Stimulated activated CD8-positive, alpha-beta memory T cell treated with anti-CD3 and anti-CD28 coated beads, Interleukin-7, amount 100 ng/mL, for 4 hours (primary cell): ENCODE data around the gene CCR7.
"Not testable (repeated sequence)": the region's sequence is repeated elsewhere in the genome, so short reads cannot be mapped to it uniquely, and the experiment has no call there.

ENCODE experiments used
- DNase-seq, 2 donors: peaks; one replicate each; pipeline ENCODE4 v3.0.0-alpha.2; 2020; ENCODE audit warnings: low read depth in 2 of 2

The CCR7 gene

DNA sequence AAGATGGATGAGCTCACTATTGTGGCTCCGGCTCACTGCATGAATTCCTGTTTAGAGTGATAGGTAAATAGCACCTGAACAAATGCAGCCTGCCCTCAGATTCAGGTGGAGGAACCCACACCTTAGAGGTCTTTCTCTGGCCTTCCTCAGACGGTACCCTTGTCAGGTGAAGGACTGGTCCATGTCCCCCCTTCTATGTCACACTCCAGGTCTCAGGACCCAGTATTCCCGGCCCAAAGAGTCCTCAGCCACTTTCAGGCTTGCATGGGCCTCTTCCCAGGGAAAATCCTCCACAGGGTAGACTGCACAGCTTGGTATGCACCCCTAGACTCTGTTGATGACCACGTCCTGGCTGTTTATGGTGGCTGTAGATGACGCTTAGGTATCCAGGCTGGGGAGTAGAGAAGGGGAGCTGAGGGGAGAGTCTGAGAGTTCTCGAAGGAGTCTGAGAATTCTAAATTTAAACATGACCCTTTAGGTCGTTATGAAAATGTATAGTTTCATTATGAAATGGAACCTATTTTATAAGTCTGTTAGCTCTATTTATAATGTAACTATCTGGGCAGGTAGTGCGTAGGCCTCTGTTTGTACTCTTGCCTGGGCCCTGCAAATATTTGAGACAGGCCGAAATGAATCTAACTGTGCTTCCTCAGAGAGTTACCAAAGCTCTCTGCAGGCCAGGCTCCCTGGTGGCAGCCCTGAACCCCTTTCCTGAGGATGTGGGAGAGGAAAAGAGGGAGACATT is 32.5 kb upstream of the CCR7 start:
- no peak for DNase-seq

DNA sequence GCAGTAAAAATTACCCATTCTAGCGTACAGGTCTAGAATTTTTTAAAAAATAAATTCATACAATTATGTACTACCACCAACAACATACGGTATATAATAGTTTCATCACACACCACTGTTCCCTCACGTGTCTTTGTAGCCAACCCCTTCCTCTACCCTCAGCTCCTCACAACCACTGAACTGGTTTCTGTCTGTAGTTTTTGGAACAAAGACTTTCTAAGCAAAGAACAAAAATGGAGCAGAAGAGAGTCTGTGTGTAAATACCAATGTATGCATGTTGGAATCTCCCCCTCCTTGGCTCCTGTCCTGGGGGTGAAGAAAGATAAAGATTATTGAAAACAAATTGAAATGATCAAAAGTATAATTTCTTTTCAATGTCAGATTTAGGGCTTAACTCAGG is 31.9 kb upstream of the CCR7 start:
- no peak for DNase-seq

DNA sequence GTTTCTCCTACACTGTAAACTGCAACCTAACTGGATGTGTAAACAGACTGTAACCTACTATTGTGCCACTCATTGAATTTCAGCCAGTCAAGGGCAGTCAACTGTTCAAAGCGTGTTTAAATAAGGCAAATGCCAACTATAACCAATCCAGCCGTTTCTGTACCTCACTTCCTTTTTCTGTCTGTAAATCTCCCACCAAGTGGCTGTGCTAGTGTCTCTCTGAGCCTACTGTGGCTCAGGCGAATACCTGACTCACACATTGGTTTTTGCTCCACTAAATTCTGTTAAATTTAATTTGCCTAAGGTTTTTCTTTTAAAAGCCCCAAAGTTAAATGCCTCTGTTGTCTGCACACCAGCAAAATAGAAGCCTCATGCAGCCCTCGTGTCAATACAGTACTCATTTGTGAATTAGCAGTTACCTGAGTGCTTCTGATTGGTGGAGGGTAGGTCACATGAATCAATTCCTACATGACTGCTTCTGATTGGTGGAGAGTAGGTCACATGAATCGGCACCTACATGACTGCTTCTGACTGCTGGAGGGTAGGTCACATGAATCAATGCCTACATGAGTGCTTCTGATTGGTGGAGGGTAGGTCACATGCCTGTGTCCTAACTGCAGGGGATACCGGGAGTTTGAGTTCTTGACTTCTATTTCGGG is 31.1 kb upstream of the CCR7 start:
- DNase-seq, result no peak

DNA sequence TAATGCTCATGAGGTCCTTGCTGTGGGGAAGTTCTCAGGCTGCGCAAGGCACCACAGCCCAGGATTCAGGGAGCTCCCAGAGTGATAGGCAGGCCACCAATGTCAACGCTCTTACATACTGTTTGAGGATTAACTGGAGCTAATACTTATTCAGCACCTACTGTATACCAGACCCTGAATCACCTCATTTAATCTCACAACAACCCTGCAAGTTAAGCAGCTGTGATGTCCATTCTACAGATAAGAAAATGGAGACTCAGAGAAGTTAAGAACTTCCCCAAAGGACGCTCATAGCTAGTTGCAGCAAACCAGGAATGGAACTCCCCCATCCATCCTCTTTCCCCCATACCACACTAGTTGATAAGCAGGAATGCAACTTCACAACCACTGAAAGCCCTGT is 25.5 kb upstream of the CCR7 start:
- DNase-seq, result no peak

DNA sequence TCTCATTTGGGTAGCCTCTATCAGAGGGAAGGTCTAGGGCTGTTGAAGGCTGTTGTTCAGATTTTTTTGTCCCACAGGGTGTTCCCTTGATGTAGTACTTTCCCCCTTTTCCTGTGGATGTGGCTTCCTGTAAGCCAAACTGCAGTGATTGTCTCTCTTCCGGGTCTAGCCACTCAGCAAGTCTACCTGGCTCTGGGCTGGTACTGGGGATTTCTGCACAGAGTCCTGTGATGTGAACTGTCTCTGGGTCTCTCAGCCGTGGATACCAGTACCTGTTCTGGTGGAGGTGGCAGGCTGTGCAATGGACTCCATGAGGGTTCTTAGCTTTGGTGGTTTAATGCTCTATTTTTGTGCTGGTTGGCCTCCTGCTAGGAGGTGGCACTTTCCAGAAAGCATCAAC is 23.3 kb upstream of the CCR7 start:
- DNase-seq, result no peak

DNA sequence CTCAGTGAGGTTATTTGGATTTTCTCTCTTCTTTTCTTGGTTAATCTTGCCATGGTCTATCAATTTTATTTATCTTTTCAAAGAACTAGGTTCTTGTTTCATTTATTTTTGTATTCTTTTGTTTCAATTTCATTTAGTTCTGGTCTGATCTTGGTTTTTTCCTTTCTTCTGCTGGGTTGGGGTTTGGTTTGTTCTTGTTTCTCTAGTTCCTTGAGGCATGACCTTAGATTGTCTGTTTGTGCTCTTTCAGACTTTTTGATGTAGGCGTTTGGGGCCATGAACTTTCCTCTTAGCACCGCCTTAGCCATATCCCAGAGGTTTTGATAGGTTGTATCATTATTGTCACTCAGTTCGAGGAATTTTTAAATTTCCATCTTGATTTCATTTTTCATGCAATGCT is 21.0 kb upstream of the CCR7 start:
- DNase-seq, result not testable (repeated sequence)

DNA sequence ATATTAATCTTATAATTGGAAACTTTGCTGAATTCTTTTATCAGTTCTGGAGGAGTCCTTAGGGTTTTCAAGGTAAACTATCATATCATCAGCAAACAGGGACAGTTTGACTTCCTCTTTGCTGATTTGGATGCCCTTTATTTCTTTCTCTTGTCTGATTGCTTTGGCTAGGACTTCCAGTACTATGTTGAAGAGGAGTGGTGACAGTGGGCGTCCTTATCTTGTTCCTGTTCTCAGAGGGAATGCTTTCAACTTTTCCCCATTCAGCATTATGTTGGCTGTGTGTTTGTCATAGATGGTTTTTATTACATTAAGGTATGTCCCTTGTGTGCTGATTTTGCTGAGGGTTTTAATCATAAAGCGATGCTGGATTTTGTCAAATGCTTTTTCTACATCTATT is 19.7 kb upstream of the CCR7 start:
- DNase-seq, result not testable (repeated sequence)

DNA sequence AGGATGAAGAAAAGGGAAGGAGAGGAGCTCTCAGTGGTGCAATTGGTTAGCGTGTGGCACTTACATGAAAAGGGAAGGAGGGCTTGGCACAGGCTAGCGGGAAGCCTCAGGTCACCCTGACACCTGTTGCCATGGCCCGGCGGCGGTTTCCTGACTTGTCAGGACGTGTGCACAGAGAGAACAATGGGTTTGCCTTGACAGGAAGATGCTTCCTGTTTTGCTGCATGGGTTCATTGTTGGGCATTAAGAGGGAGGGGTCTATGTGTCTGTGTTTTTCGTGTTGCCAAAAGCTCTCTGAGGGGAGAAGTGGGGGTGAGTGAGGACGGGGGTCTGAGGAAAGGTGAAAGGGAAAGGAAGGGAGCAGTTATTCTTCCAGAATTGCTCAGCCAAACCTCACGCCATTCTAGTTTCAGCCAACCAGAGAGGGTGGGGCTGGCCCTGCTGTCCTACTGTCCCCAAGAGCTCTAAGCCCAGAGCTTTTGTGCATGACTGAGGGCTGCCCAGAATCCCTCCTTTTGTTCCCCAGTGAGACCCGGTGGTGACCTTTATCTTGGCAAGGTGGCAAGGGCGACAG is 17.1 kb upstream of the CCR7 start:
- no peak for DNase-seq

DNA sequence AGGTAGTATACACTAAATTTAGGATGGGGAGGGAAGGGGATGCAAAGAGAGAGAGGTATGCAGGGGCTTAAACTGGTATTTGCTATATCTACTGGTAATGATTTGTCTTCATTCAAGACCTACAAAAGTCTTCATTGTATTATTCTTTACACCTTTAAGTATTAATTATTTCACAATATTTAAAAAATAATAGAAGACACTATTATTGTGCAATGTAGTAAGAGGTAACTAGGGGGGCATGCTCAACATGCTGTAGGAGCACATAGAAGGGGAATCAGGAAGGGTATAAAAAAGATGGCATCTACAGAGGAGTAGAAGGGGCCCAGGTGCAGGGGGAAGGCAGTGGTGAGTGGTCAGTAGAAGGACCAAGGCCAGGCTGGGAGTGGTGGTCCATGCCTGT is 14.9 kb upstream of the CCR7 start:
- DNase-seq, result no peak

DNA sequence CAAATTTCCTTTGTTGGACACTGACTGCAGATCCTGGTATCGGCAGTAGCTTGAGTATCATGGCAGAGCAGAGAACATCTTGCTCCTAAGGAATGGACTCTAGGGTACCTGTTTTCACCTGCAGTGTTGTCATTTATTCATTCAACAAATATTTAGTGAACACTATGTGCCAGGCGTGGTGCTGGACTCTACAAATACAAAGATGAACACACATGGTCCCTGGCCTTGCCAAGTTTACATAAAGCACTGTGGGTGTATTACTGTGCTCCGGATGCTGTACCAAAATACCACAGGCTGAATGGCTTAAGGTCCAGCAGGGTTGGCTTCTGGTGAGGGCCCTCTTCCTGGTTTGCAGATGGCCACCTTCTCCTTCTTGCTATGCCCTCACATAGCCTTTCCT is 14.2 kb upstream of the CCR7 start:
- DNase-seq, result no peak

DNA sequence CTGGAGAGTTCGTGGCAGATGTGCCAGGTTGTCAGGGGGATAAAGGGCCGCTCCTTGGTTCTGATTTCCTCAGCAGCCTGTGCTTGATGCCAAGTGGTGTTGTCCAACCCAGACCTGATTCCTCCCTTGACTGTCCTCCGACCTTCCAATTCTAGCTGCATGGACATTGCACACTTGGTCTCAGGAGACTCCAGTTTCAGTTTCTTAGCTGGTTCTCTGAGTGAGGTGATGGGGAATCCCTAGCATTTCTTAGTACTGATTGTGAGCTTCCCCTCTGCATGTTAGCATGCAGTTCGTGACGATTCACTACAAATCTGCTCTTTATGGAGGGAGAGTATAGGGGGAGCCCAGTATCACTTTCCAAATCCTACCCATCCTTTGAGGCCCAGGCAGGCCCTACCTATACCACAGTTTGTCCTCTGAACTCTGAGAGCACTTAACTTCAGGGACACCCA is 12.4 kb upstream of the CCR7 start:
- DNase-seq, result no peak

DNA sequence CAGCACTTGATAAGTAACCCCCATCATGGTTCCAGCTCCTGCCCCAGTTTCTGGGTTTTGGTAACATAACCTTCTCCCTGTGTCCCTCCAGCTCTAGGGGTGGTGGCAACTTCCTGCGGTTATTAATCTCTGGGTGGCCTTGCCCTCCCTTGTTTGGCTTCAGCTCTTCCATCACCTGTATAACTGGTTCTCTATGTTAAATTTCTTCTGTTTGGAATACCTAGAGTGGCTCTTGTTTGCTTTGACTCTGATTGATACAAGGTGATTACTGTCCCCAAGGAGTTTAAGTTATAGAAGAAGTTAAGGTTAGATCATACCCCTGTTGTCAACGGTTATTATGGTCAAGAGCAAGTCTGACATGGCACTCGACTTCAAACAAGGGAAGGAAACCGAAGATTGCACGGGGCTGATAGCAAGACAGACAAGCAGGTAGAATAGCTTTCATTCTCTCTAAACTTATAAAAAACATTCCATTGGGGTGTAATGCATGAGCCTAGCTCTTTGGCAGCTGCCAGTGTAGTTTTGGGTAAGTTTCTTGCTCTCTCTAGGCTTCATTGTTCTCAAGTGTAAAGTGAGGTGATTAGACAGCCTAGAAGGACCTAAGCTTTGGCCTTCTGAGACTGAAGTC is 11.0 kb upstream of the CCR7 start:
- DNase-seq, result no peak

DNA sequence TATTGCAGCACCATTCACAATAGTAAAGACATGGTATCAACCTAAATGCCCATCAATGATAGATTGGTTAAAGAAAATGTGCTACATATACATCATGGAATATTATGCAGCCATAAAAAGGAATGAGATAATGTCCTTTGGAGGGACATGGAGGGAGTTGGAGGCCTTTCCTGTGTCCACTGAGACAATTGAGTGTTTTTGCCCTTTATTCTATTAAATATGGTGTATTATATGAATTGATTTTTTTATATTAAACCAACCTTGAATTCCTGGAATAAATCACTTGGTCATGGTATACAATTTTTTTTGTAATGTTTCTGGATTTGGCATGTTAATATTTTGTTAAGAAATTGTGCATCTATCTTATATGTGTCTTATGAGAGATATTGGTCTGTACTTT is 9.0 kb upstream of the CCR7 start:
- DNase-seq, result no peak

DNA sequence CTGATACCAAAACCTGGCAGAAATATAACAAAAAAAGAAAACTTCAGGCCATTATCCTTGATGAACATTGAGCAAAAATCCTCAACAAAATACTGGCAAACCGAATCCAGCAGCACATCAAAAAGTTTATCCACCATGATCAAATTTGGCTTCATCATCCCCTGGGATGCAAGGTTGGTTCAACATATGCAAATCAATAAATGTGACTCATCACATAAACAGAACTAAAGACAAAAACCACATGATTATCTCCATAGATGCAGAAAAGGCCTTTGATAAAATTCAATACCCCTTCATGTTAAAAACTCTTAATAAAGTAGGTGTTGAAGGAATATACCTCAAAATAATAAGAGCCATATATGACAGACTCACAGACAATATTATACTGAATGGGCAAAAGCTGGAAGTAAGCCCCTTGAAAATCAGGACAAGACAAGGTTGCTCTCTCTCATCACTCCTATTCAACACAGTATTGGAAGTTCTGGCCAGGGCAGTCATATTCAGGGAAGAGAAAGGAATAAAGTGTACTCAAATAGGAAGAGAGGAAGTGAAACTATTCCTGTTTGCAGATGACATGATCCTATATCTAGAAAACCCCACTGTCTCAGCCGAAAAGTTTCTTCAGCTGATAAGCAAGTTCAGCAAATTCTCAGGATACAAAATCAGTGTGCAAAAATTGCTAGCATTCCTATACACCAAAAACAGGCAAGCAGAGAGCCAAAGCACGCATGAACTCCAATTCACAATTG is 7.1 kb upstream of the CCR7 start:
- not testable (repeated sequence) for DNase-seq

DNA sequence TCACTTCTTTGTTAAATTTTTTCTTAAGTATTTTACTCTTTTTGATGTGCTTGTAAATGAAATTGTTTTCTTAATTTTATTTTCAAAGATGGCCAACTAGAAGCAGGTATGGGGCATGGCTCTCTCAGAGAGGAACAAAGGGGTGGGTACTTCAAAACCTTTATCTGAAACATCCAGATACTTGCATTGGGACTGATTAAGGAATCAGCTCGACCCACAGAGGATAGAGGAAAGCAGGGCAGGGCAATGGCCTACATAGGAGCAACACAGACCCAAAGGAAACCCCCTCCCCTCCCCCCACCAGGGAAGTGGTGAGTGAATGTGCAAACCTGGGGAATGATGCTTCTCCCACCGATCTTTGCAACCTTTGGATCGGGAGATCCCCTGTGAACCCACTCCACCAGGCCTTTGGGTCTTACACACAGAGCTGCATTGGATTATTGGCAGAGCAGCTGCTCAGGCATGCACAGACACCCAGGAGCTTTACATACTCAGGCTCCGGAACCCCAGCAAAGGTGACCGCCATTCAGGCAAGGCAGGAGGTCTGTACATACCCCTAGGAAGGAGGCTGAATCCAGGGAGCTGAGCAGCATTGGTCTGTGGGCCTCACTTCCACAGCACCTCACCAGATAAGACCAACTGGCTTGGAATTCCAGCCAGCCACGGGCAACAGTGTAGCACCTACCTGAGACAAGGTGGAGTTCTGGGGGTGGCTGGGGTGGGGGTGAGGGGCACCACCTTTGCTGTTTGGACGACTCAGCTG is 3.0 kb upstream of the CCR7 start:
- DNase-seq, result no peak

DNA sequence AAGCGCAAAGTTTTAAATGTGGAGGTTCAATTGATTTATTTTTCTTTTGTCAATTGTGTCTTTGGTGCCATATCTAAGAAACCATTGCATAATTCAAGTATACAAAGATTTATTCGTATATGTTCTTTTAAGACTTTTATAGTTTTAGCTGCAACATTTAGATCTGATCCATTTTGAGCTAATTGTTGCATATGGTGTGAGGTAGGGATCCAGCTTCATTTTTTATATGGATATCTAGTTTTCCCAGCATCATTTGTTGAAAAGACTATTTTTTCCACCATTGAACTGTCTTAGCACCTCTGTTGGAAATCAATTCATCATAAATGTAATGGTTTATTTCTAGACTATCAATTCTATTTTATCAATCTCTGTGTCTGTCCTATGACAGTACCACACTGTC is 2.1 kb upstream of the CCR7 start:
- DNase-seq, result no peak

DNA sequence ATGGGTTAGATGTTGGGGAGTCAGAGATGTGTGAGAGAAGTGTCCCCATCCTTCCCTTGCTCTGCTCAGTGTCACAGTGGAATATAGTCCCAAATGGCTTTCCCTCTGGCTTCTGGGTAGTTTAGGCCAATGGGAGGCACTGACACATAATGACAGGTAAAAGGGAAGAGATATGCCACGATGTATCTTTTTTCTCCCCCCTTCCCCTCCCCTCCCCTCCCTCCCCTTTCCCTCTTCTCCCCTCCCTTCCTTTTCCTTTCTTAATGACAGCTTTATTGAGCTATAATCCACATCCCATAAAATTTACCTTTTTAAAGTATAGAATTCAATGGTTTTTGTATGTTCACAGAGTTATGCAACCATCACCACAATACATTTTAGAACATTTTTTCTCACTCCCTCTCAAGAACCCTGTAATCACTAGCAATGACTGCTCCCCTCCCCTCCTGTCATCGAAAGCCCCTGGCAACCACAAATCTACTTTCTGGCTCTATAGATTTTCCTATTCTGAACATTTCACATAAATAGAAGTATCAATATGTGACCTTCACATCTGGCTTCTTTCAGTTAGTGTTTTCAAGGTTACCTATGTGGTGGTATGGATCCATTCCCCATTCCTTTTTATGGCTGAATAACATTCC is 617 bp upstream of the CCR7 start:
- no peak for DNase-seq

DNA sequence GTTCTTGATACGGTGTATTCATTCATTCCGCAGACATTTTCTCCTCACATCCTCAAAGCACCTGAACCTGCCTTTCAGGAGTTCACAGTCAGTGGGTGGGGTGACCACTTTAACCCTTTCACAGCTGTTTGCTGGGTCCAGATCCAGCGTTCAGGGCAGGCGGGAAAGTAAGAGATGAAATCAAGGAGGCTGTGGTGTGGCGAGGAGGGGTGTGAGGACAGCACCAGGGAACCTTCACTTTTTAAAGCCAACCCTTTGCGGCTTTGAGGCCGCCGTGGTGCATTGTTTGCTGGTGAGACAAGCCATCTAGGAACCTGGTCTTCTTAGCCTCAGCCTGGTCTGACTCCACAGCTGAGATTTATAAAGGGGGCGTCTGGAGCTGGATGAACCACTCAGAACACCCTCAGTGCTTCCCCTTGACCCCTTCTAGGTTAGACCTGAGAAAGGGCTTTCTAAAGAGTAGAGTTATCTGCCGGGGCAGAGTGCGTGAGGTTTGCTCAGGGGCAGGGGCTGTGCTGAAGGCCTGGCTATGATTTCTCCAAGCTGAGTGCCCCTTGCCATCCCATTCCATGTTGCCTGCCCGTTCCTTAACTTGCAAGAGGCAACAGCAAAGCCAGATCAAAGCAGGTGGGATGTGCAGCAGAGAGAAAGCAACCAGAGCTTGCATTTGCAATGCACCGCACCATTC is 933 bp downstream of the CCR7 start:
- no peak for DNase-seq

DNA sequence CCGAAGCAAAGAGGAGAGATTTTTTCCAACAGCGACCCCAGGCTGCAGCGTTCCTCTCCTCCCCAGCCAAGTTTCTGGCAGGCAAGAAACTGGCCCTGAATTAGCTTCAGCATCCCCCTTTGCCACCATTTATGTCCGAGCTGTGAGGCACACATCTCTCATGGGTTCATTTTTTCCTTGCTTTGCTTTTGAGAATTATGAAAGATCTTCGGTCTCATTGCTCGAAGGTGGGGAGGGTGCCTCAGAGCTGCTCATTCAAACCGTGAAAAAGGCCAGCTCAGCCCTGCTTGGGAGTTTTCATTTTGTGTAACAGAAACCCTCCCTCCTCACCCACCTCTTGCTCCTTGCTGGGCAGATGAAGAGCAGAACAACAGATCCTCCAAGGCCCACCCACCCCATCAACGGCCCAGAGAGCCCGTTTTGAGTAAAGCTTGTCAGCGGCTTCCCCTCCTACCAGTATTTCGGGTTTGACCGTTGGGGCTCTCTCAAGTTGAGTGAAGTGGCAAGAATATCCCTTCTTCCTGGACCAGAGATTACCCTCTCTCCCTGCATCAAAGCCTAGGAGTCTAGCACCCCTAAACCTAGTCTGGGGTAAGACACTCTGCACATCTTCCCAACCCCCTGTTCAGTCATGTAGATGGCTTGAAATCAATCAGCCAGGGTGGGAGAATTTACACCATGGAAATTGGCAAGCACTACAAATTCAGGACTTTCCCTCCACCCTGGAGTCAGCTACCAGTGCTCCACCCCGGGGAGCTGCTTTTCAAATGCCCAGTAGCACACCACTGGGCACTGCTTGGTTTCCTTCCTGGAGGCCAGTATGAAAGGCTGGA is 1.8 kb downstream of the CCR7 start:
- no peak for DNase-seq
